HEK293 (cell line): Measurements from ENCODE around the gene EPSTI1.

Experiments
- EGR2 ChIP-seq: fragments of 450-650 bp; formaldehyde crosslinking; IDR thresholded peaks from 2 replicates; pipeline ENCODE4 v1.5.1; 2016; ENCODE audit warnings: low read depth, missing biosample characterization, missing genetic modification characterization
- SCRT1 ChIP-seq: fragments of 450-650 bp; formaldehyde crosslinking; IDR thresholded peaks from 2 replicates; pipeline ENCODE4 v1.5.1; 2016; ENCODE audit warnings: missing biosample characterization, missing genetic modification characterization, borderline replicate concordance
- ZBTB11 ChIP-seq: fragments of 450-650 bp; formaldehyde crosslinking; conservative IDR thresholded peaks from 2 replicates; pipeline ENCODE4 v1.5.1; 2016; ENCODE audit warnings: low read depth, missing biosample characterization, missing genetic modification characterization
- ZNF311 ChIP-seq: fragments of 450-650 bp; formaldehyde crosslinking; IDR thresholded peaks from 2 replicates; pipeline ENCODE4 v1.5.1; 2017; ENCODE audit warnings: missing biosample characterization, missing genetic modification characterization, borderline replicate concordance
- ZNF777 ChIP-seq: fragments of 450-650 bp; formaldehyde crosslinking; IDR thresholded peaks from 2 replicates; pipeline ENCODE4 v1.5.1; 2017; ENCODE audit warnings: missing biosample characterization, missing genetic modification characterization, borderline replicate concordance
- ZSCAN30 ChIP-seq: fragments of 450-650 bp; IDR thresholded peaks from 2 replicates; pipeline ENCODE4 v1.5.1; 2018; ENCODE audit warnings: missing biosample characterization, mild to moderate bottlenecking, missing genetic modification characterization, moderate library complexity
- TF ChIP-seq, protein P1 (sequence below): fragments of 450-650 bp; formaldehyde crosslinking; IDR thresholded peaks from 2 replicates; pipeline ENCODE4 v1.5.1; 2016; ENCODE audit warnings: missing biosample characterization, missing genetic modification characterization
- TF ChIP-seq, protein P2 (sequence below): fragments of 450-650 bp; formaldehyde crosslinking; IDR thresholded peaks from 2 replicates; pipeline ENCODE4 v1.5.1; 2016; ENCODE audit warnings: missing biosample characterization, missing genetic modification characterization, low read depth
- TF ChIP-seq, protein P3 (sequence below): fragments of 450-650 bp; formaldehyde crosslinking; IDR thresholded peaks from 2 replicates; pipeline ENCODE4 v1.5.1; 2016; ENCODE audit warnings: missing biosample characterization, missing genetic modification characterization

DNA sequence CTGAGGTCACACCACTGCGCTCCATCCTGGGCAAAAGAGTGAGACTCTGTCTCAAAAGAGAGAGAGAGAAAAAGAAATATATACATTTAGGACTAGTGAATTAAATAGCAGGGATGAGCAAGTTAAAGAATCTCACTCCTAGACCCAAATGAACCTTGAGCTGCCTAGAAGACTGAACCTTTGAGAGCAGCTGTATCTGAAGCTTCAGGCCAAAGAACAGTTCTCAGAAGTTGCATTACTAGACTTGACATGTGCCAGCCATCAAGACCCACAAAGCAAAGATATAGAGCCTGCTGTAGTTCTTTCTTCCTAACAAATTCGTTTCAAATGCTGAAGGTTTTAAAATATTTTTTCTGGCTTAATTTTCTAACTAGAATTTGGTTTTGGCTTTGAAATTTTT, 47.9 kb upstream of the EPSTI1 start:
- TF ChIP-seq, protein P1, sequence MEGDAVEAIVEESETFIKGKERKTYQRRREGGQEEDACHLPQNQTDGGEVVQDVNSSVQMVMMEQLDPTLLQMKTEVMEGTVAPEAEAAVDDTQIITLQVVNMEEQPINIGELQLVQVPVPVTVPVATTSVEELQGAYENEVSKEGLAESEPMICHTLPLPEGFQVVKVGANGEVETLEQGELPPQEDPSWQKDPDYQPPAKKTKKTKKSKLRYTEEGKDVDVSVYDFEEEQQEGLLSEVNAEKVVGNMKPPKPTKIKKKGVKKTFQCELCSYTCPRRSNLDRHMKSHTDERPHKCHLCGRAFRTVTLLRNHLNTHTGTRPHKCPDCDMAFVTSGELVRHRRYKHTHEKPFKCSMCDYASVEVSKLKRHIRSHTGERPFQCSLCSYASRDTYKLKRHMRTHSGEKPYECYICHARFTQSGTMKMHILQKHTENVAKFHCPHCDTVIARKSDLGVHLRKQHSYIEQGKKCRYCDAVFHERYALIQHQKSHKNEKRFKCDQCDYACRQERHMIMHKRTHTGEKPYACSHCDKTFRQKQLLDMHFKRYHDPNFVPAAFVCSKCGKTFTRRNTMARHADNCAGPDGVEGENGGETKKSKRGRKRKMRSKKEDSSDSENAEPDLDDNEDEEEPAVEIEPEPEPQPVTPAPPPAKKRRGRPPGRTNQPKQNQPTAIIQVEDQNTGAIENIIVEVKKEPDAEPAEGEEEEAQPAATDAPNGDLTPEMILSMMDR (tag by site-specific recombination): no peak
- TF ChIP-seq ZBTB11: no peak
- TF ChIP-seq, protein P2, sequence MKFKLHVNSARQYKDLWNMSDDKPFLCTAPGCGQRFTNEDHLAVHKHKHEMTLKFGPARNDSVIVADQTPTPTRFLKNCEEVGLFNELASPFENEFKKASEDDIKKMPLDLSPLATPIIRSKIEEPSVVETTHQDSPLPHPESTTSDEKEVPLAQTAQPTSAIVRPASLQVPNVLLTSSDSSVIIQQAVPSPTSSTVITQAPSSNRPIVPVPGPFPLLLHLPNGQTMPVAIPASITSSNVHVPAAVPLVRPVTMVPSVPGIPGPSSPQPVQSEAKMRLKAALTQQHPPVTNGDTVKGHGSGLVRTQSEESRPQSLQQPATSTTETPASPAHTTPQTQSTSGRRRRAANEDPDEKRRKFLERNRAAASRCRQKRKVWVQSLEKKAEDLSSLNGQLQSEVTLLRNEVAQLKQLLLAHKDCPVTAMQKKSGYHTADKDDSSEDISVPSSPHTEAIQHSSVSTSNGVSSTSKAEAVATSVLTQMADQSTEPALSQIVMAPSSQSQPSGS (tag by site-specific recombination): no peak
- TF ChIP-seq ZSCAN30 (tag by site-specific recombination): no peak
- TF ChIP-seq SCRT1: no peak
- TF ChIP-seq, protein P3, sequence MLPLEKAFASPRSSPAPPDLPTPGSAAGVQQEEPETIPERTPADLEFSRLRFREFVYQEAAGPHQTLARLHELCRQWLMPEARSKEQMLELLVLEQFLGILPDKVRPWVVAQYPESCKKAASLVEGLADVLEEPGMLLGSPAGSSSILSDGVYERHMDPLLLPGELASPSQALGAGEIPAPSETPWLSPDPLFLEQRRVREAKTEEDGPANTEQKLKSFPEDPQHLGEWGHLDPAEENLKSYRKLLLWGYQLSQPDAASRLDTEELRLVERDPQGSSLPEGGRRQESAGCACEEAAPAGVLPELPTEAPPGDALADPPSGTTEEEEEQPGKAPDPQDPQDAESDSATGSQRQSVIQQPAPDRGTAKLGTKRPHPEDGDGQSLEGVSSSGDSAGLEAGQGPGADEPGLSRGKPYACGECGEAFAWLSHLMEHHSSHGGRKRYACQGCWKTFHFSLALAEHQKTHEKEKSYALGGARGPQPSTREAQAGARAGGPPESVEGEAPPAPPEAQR (tag by site-specific recombination): no peak
- TF ChIP-seq ZNF311 (tag by site-specific recombination): no peak
- TF ChIP-seq ZNF777 (tag by site-specific recombination): no peak
- TF ChIP-seq EGR2 (tag by site-specific recombination): no peak
